DOHH2 (cell line): Measurements from ENCODE around the gene SPOCK1.

Experiments used
- H3F3A ChIP-seq: fragments of 200-600 bp; sonication (generic), shearing (Covaris generic); 2 replicates; pipeline ENCODE4 v1.6.0; 2016; ENCODE audit warnings: antibody characterized with exemption, mild to moderate bottlenecking; ENCODE audit not compliant: control insufficient read depth, insufficient read depth
- H3K27ac ChIP-seq: fragments of 200-600 bp; sonication (generic); 2 replicates; pipeline ENCODE4 v1.5.1; 2014; ENCODE audit warnings: low read depth, mild to moderate bottlenecking, low read length, moderate library complexity
- H3K27me3 ChIP-seq: fragments of 200-600 bp; sonication (generic); 2 replicates; pipeline ENCODE4 v1.6.1; 2014; ENCODE audit warnings: mild to moderate bottlenecking, low read length, mixed read lengths; ENCODE audit not compliant: control insufficient read depth
- H3K36me3 ChIP-seq: fragments of 200-600 bp; sonication (generic); 2 replicates; pipeline ENCODE4 v1.6.1; 2014; ENCODE audit warnings: mild to moderate bottlenecking, low read length, moderate library complexity, mixed read lengths; ENCODE audit not compliant: control insufficient read depth
- H3K4me1 ChIP-seq: fragments of 200-600 bp; sonication (generic); 2 replicates; pipeline ENCODE4 v1.6.1; 2014; ENCODE audit warnings: mild to moderate bottlenecking, low read length, mixed read lengths; ENCODE audit not compliant: control insufficient read depth
- H3K4me2 ChIP-seq: fragments of 200-600 bp; sonication (generic); 2 replicates; pipeline ENCODE4 v1.6.0; 2014; ENCODE audit warnings: mild to moderate bottlenecking, low read length, moderate library complexity
- H3K4me3 ChIP-seq: fragments of 200-600 bp; sonication (generic); 2 replicates; pipeline ENCODE4 v1.5.1; 2014; ENCODE audit warnings: mild to moderate bottlenecking, low read length, mixed read lengths
- H3K79me2 ChIP-seq: fragments of 200-600 bp; sonication (generic); 2 replicates; pipeline ENCODE4 v1.6.1; 2014; ENCODE audit warnings: mild to moderate bottlenecking, low read length, mixed read lengths; ENCODE audit not compliant: control insufficient read depth
- H3K9me2 ChIP-seq: fragments of 200-600 bp; sonication (generic); replicated peaks from 2 replicates; pipeline ENCODE4 v1.6.1; 2014; ENCODE audit warnings: mild to moderate bottlenecking, low read length, mixed read lengths; ENCODE audit not compliant: control insufficient read depth
- H3K9me3 ChIP-seq: fragments of 200-600 bp; sonication (generic); 2 replicates; pipeline ENCODE4 v1.6.1; 2014; ENCODE audit warnings: antibody characterized with exemption, low read length, mixed read lengths; ENCODE audit not compliant: control insufficient read depth, insufficient read depth
- H4K20me1 ChIP-seq: fragments of 200-600 bp; sonication (generic); 2 replicates; pipeline ENCODE4 v1.6.0; 2014; ENCODE audit warnings: low read depth, mild to moderate bottlenecking, antibody characterized with exemption, low read length, moderate library complexity; ENCODE audit not compliant: control insufficient read depth, insufficient read depth
- EZH2phosphoT487 ChIP-seq: fragments of 200-600 bp; sonication (generic); IDR thresholded peaks from 2 replicates; pipeline ENCODE4 v1.6.1; 2017; ENCODE audit warnings: borderline replicate concordance, mild to moderate bottlenecking, antibody characterized with exemption, low read length, moderate library complexity, mixed read lengths
- TF ChIP-seq, protein P1 (sequence below): fragments of 200-600 bp; sonication (generic); IDR thresholded peaks from one replicate; pipeline ENCODE4 v1.5.1; 2014; ENCODE audit warnings: antibody characterized with exemption, mild to moderate bottlenecking, low read depth, low read length; ENCODE audit not compliant: poor library complexity, severe bottlenecking

Gene SPOCK1

DNA sequence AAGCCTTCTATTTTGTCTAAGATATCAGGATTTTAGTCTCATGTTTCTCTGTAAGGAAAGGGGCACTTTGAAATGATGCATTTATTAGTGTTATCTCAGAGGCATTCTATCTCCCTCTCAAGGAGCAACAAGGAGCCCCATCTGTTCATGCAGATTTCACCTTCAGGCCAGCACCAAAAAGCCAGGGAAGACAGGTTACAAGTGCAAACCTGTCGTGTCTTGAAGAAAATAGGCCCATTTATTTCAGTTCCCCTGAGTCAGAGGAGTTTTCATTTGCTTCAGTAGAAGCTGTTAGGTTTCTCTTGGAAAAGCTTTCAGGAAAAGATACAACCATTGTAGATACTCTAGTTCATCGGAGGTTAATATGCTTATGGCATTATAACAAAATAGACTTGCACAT is 97.2 kb downstream of the SPOCK1 start:
- Histone ChIP-seq H3K36me3 (no peaks in the 10 kb centered on the region), H3K4me2 (no peak overlapping the region), H3K79me2 (no peaks in the 10 kb centered on the region), H3K4me3 (no peak overlapping the region), H3K9me2 (no peaks in the 10 kb centered on the region), H3F3A (no peaks in the 10 kb centered on the region), H4K20me1 (no peaks in the 10 kb centered on the region), H3K4me1 (no peaks in the 10 kb centered on the region), H3K9me3 (no peaks in the 10 kb centered on the region), H3K27me3 (peaks cover 3% of the 10 kb centered on the region; the same call in 1 of the 2 replicates), H3K27ac (no peak overlapping the region)
- TF ChIP-seq, protein P1, sequence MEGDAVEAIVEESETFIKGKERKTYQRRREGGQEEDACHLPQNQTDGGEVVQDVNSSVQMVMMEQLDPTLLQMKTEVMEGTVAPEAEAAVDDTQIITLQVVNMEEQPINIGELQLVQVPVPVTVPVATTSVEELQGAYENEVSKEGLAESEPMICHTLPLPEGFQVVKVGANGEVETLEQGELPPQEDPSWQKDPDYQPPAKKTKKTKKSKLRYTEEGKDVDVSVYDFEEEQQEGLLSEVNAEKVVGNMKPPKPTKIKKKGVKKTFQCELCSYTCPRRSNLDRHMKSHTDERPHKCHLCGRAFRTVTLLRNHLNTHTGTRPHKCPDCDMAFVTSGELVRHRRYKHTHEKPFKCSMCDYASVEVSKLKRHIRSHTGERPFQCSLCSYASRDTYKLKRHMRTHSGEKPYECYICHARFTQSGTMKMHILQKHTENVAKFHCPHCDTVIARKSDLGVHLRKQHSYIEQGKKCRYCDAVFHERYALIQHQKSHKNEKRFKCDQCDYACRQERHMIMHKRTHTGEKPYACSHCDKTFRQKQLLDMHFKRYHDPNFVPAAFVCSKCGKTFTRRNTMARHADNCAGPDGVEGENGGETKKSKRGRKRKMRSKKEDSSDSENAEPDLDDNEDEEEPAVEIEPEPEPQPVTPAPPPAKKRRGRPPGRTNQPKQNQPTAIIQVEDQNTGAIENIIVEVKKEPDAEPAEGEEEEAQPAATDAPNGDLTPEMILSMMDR = no peak
- no peak for TF ChIP-seq EZH2phosphoT487

DNA sequence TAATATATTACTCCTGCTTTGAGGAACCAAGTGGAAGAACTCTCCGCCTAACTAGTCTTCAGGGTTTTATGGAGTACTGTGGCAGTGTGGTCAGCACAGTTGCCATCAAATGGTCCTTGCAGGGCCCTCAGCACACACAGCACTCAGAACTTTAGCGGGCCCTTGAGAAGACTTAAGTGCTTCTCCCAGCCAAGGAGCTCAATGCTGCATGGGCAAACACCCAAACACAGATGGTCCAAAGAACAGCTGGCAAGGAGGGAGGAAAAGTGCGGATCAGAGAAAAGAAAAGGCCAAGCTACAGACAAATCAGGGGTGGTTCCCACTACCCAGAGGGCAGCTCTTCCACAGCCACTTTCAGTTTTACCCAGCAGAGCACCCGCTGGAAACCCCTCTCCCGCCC is 98.6 kb downstream of the SPOCK1 start:
- TF ChIP-seq, protein P1 = no peak
- TF ChIP-seq EZH2phosphoT487 = no peak
- Histone ChIP-seq H3K9me2 (no peaks in the 10 kb centered on the region), H3K4me3 (no peak overlapping the region), H3K4me2 (no peak overlapping the region), H3K9me3 (no peaks in the 10 kb centered on the region), H4K20me1 (no peaks in the 10 kb centered on the region), H3K27ac (no peak overlapping the region), H3K27me3 (peaks cover 3% of the 10 kb centered on the region; the same call in 1 of the 2 replicates), H3K36me3 (no peaks in the 10 kb centered on the region), H3F3A (no peaks in the 10 kb centered on the region), H3K4me1 (no peaks in the 10 kb centered on the region), H3K79me2 (no peaks in the 10 kb centered on the region)

DNA sequence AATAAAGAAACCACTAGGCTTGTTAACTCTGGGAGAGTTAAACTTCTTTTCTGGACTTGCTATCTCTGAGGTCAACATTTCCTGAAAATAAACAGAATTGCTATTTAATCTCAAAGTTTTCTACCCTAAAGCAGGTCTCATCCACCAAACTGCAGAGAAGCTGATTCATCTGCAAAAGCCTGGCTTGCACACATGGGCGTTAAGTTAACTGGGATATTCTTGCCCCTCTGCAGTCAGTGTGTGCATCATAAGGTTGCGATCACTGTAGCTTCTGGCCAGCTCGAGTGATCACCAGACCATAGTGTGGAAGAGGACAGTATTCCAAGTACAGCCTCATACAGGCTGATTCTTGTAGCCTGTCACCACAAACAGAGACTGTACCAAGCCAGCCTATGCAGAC is 99.2 kb downstream of the SPOCK1 start:
- no peaks in the 10 kb centered on the region for H3K36me3 ChIP-seq
- no peaks in the 10 kb centered on the region for H3F3A ChIP-seq
- no peaks in the 10 kb centered on the region for H3K9me2 ChIP-seq
- H3K79me2 ChIP-seq = no peaks in the 10 kb centered on the region
- TF ChIP-seq EZH2phosphoT487 = no peak
- TF ChIP-seq, protein P1 = no peak
- no peak overlapping the region for H3K4me2 ChIP-seq
- no peaks in the 10 kb centered on the region for H3K9me3 ChIP-seq
- H4K20me1 ChIP-seq = no peaks in the 10 kb centered on the region
- no peak overlapping the region for H3K4me3 ChIP-seq
- no peaks in the 10 kb centered on the region for H3K4me1 ChIP-seq
- H3K27me3 ChIP-seq = peaks cover 3% of the 10 kb centered on the region; the same call in 1 of the 2 replicates
- H3K27ac ChIP-seq = no peak overlapping the region

DNA sequence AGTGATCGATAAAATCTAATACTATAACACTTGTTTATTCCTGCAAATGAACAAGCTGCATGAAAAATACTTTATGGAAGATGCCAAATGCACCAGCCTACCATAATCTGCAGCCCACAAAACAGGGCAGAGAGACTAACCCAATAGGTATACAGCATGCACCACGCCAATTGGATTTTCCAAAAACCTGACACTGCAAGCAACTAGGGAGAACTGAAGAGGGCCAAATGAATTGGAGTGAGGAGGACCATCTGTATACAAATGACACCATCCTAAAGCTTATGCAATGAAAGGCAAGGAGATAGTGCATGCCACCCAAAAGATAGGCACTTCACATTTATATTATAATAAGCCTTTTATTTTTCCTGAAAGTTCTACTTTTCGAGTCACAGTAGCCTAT is 100.4 kb downstream of the SPOCK1 start:
- TF ChIP-seq EZH2phosphoT487 = no peak
- Histone ChIP-seq H3K4me2 (no peak overlapping the region), H3K27ac (no peak overlapping the region), H4K20me1 (no peaks in the 10 kb centered on the region), H3K4me1 (no peaks in the 10 kb centered on the region), H3F3A (no peaks in the 10 kb centered on the region), H3K4me3 (no peak overlapping the region), H3K36me3 (no peaks in the 10 kb centered on the region), H3K9me3 (no peaks in the 10 kb centered on the region), H3K27me3 (peaks cover 3% of the 10 kb centered on the region; the same call in 1 of the 2 replicates), H3K79me2 (no peaks in the 10 kb centered on the region), H3K9me2 (no peaks in the 10 kb centered on the region)
